Thoracic aorta (tissue), 2 donors: ENCODE data around the gene LSM14A. TPM values are rescaled to one million over a fixed set of nuclear protein-coding genes. Genes with fewer than 3 reads are reported as not detected.
"Not testable (repeated sequence)": the region's sequence is repeated elsewhere in the genome, so short reads cannot be mapped to it uniquely, and the experiment has no call there.

Experiments
- ATAC-seq: fragments of 150-250 bp; one replicate; pipeline ENCODE4 v1.8.0; 2017; ENCODE audit warnings: low read depth; ENCODE audit not compliant: insufficient number of reproducible peaks, low FRiP score
- DNase-seq: peaks from one replicate; pipeline ENCODE4 v3.0.0-alpha.2; 2020; ENCODE audit warnings: low spot score
- H3K27ac ChIP-seq, 2 donors: fragments of 200-600 bp; sonication (generic); 1 replicate in 1 of 2; 2 replicates in 1 of 2; pipeline ENCODE4 v1.5.1; 2016; ENCODE audit warnings: mild to moderate bottlenecking in 2 of 2, moderate library complexity in 2 of 2
- H3K27me3 ChIP-seq: fragments of 200-600 bp; sonication (generic); replicated peaks from 2 replicates; pipeline ENCODE4 v1.6.0; 2016; ENCODE audit warnings: mild to moderate bottlenecking; ENCODE audit not compliant: insufficient read depth
- H3K36me3 ChIP-seq: fragments of 200-600 bp; sonication (generic); one replicate; pipeline ENCODE4 v1.5.1; 2016
- H3K4me1 ChIP-seq, 2 donors: fragments of 200-600 bp; sonication (generic); 1 replicate in 1 of 2; 2 replicates in 1 of 2; pipeline versions ENCODE4 v1.5.1 to v1.6.0; 2016; ENCODE audit warnings: low read depth in 2 of 2, mild to moderate bottlenecking in 1 of 2; ENCODE audit not compliant: control insufficient read depth in 1 of 2
- H3K4me3 ChIP-seq: fragments of 200-600 bp; sonication (generic); 2 replicates; pipeline ENCODE4 v1.5.1; 2016; ENCODE audit warnings: mild to moderate bottlenecking
- H3K9me3 ChIP-seq: fragments of 200-600 bp; sonication (generic); 2 replicates; pipeline ENCODE4 v1.5.1; 2016
- CTCF ChIP-seq: fragments of 200-600 bp; sonication (generic); IDR thresholded peaks from one replicate; pipeline ENCODE4 v1.5.1; 2019; ENCODE audit warnings: antibody characterized with exemption
- total RNA-seq, 2 donors: library from RNA; depleted of rRNA; stranded (reverse); fragments of >200 nt; gene quantifications; one replicate each; pipeline versions ENCODE4 v1.1.0 to v1.2.3, GENCODE V29; 2016

LSM14A gene
- total RNA-seq, 2 donors from 2014 or later: 79.1 to 133 TPM

DNA sequence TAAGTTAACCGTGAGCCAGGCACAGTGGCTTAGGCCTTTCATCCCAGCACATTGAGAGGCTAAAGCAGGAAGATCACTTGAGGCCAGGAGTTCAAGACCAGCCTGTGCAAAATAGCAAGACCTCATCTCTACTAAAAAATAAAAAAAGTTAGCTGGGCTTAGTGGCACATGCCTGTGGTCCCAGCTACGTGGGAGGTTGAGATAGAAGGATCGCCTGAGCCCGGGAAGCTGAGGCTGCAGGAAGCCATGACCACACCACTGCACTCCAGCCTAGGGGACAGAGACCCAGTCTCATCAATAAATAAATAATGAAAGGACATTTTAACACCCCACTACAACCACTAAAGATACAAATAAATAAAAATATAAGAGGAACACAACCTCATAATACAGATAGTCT, 21.6 kb downstream of the LSM14A start:
- H3K4me3 ChIP-seq: no peak overlapping the region

GRCh38 chr19:34201133-34201532, 28.8 kb downstream of the LSM14A start:
- no peak overlapping the region for H3K4me3 ChIP-seq
- DNase-seq (no peak), ATAC-seq (no peak)
- no peak overlapping the region for H3K27ac ChIP-seq
- no peak for TF ChIP-seq CTCF
- H3K9me3 ChIP-seq: no peaks in the 10 kb centered on the region
- H3K36me3 ChIP-seq: peaks cover 20% of the 10 kb centered on the region
- no peaks in the 10 kb centered on the region for H3K4me1 ChIP-seq
- H3K27me3 ChIP-seq: no peaks in the 10 kb centered on the region

More for the DNA sequence above, 21.6 kb downstream of the LSM14A start:
- DNase-seq (no peak), ATAC-seq (no peak)
- Histone ChIP-seq H3K9me3 (no peaks in the 10 kb centered on the region), H3K4me1 (peaks cover 16 to 41% of the 10 kb centered on the region in 2 donors), H3K27ac (no peak overlapping the region), H3K36me3 (peaks cover 33% of the 10 kb centered on the region), H3K27me3 (no peaks in the 10 kb centered on the region)
- TF ChIP-seq CTCF: no peak

DNA sequence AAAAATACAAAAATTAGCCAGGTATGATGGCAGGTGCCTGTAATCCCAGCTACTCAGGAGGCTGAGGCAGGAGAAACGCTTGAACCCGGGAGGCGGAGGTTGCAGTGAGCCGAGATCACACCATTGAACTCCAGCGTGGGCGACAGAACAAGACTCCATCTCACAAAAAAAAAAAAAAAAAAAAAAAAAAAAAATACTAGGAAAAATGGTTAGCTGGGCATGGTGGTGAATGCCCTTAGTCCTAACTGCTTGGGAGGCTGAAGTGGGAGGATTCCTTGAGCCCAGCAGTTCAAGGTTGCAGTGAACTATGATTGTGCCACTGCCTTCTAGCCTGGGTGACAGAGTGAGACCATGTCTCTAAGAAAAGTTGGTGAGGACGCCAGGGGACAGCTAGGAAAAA, 33.0 kb downstream of the LSM14A start:
- H3K4me1 ChIP-seq, H3K27me3 ChIP-seq, H3K9me3 ChIP-seq, DNase-seq, H3K4me3 ChIP-seq, H3K36me3 ChIP-seq, ATAC-seq, H3K27ac ChIP-seq: not testable (repeated sequence)

- Histone ChIP-seq H3K36me3 (peaks cover 11% of the 10 kb centered on the region), H3K27ac (no peak overlapping the region), H3K27me3 (no peaks in the 10 kb centered on the region), H3K9me3 (no peaks in the 10 kb centered on the region), H3K4me3 (no peak overlapping the region), H3K4me1 (no peaks in the 10 kb centered on the region)
- ATAC-seq (no peak), DNase-seq (no peak)
- no peak for TF ChIP-seq CTCF
Measured at GRCh38 chr19:34208291-34208884, 36.1 kb downstream of the LSM14A start.

DNA sequence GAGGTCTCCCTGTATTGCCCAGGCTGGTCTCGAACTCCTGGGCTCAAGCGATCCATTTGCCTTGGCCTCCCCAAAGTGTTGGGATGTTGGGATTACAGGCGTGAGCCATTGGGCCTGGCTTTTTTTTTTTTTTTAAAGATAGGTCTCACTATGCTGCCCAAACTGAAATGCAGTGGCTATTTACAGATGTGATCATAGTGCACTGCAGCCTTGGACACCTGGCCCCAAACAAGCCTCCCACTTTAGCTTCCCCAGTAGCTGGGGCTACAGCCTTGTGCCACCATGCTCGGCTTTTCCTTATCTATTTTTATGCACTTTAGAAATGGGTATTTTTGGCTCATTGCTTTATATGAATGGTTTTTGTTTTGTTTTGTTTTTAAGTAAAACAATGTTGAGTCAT, 37.4 kb downstream of the LSM14A start:
- Histone ChIP-seq H3K4me1 (no peaks in the 10 kb centered on the region), H3K27ac (no peak overlapping the region), H3K9me3 (no peaks in the 10 kb centered on the region), H3K36me3 (peaks cover 11% of the 10 kb centered on the region), H3K4me3 (no peak overlapping the region), H3K27me3 (no peaks in the 10 kb centered on the region)
- DNase-seq: no peak
- TF ChIP-seq CTCF: no peak
- ATAC-seq: no peak

DNA sequence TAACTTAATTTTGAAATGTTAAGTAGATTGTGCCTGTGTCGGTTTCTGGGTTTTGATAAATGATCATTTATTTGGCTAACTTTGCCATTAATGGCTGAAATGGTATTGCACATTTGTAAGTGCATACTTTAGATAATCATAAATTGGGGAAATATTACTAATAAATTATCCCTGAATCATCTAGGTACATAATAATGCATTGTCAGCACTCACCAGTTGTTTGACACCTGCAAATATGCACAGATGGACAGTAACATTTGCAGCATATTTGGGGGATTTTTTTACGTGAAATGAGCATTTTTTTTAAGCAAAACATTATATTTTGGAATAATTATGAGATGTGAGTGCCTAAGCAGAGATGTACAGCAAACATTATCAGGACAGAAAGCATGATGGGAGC, 41.0 kb downstream of the LSM14A start:
- H3K9me3 ChIP-seq: no peaks in the 10 kb centered on the region
- TF ChIP-seq CTCF: no peak
- H3K4me3 ChIP-seq: no peak overlapping the region
- no peak overlapping the region for H3K27ac ChIP-seq
- H3K4me1 ChIP-seq: peaks cover 6 to 7% of the 10 kb centered on the region in 2 donors
- no peak for ATAC-seq
- H3K36me3 ChIP-seq: peaks cover 11% of the 10 kb centered on the region
- no peaks in the 10 kb centered on the region for H3K27me3 ChIP-seq
- no peak for DNase-seq
